Loucy (cell line): ENCODE data around the gene ITPK1.
A peak's percentile ranks its signal among the peaks of the same experiment; 100 is the strongest.

Experiments
- H2AFZ ChIP-seq: fragments of 200-600 bp; sonication (generic); 2 replicates; pipeline ENCODE4 v1.6.0; 2016; ENCODE audit warnings: antibody characterized with exemption, mild to moderate bottlenecking, low read length, moderate library complexity
- H3F3A ChIP-seq: fragments of 200-600 bp; 2 replicates; pipeline ENCODE4 v1.6.0; 2016; ENCODE audit warnings: antibody characterized with exemption, low read depth, mild to moderate bottlenecking
- H3K27me3 ChIP-seq: fragments of 200-600 bp; sonication (generic); 2 replicates; pipeline ENCODE4 v1.6.1; 2014; ENCODE audit warnings: low read length, mild to moderate bottlenecking; ENCODE audit not compliant: insufficient read depth, poor library complexity, severe bottlenecking
- H3K36me3 ChIP-seq: fragments of 200-600 bp; sonication (generic); 2 replicates; pipeline ENCODE4 v1.6.1; 2016; ENCODE audit warnings: low read length; ENCODE audit not compliant: insufficient read depth
- H3K4me1 ChIP-seq: fragments of 200-600 bp; sonication (generic); 2 replicates; pipeline ENCODE4 v1.5.1; 2014; ENCODE audit warnings: low read length, mild to moderate bottlenecking; ENCODE audit not compliant: insufficient read depth, poor library complexity, severe bottlenecking
- H3K4me2 ChIP-seq: fragments of 200-600 bp; sonication (generic); 2 replicates; pipeline ENCODE4 v1.6.0; 2014; ENCODE audit warnings: antibody characterized with exemption, low read length, low read depth, mild to moderate bottlenecking; ENCODE audit not compliant: poor library complexity, severe bottlenecking
- H3K4me3 ChIP-seq: fragments of 200-600 bp; sonication (generic); 2 replicates; pipeline ENCODE4 v1.5.1; 2014; ENCODE audit warnings: low read length, mild to moderate bottlenecking, mixed read lengths; ENCODE audit not compliant: poor library complexity, severe bottlenecking
- H3K79me2 ChIP-seq: fragments of 200-600 bp; sonication (generic); 2 replicates; pipeline ENCODE4 v1.6.1; 2014; ENCODE audit warnings: low read length; ENCODE audit not compliant: insufficient read depth
- H3K9ac ChIP-seq: fragments of 200-600 bp; sonication (generic); 2 replicates; pipeline ENCODE4 v1.6.0; 2014; ENCODE audit warnings: mild to moderate bottlenecking, low read depth, low read length, moderate library complexity; ENCODE audit not compliant: poor library complexity, severe bottlenecking
- H3K9me2 ChIP-seq: fragments of 200-600 bp; sonication (generic); replicated peaks from 2 replicates; pipeline ENCODE4 v1.6.1; 2016; ENCODE audit warnings: low read depth, low read length, mixed read lengths
- H3K9me3 ChIP-seq: fragments of 200-600 bp; sonication (generic); 2 replicates; pipeline ENCODE4 v1.6.1; 2014; ENCODE audit warnings: mild to moderate bottlenecking, antibody characterized with exemption, low read length, low read depth; ENCODE audit not compliant: insufficient read depth
- H4K20me1 ChIP-seq: fragments of 200-600 bp; sonication (generic); 2 replicates; pipeline ENCODE4 v1.6.0; 2014; ENCODE audit warnings: antibody characterized with exemption, low read length, mild to moderate bottlenecking; ENCODE audit not compliant: insufficient read depth, poor library complexity, severe bottlenecking
- CTCF ChIP-seq: fragments of 200-600 bp; sonication (generic); conservative IDR thresholded peaks from 2 replicates; pipeline ENCODE4 v1.5.1; 2014; ENCODE audit warnings: mild to moderate bottlenecking, antibody characterized with exemption, low read length
- EZH2phosphoT487 ChIP-seq: fragments of 200-600 bp; IDR thresholded peaks from 2 replicates; pipeline ENCODE4 v1.6.1; 2018; ENCODE audit warnings: antibody characterized with exemption, mild to moderate bottlenecking, moderate library complexity, borderline replicate concordance

ITPK1 gene

GRCh38 chr14:93045211-93045674, 70.5 kb downstream of the ITPK1 start:
- Histone ChIP-seq H3K27me3 (no peaks in the 10 kb centered on the region), H3K9me3 (no peaks in the 10 kb centered on the region), H3K36me3 (no peaks in the 10 kb centered on the region; the same call in 1 of the 2 replicates), H3K79me2 (peaks cover 41% of the 10 kb centered on the region; the same call in 1 of the 2 replicates), H3K9ac (no peak overlapping the region), H3K4me2 (no peak overlapping the region), H3K4me1 (peaks cover 59% of the 10 kb centered on the region), H3K9me2 (no peaks in the 10 kb centered on the region), H4K20me1 (no peaks in the 10 kb centered on the region), H3K4me3 (no peak overlapping the region), H3F3A (no peaks in the 10 kb centered on the region), H2AFZ (no peak overlapping the region)
- TF ChIP-seq EZH2phosphoT487: no peak
- TF ChIP-seq CTCF: no peak

GRCh38 chr14:93044556-93044955, 71.2 kb downstream of the ITPK1 start:
- Histone ChIP-seq H3K4me2 (no peak overlapping the region), H3K4me3 (no peak overlapping the region), H3K9me2 (no peaks in the 10 kb centered on the region), H3K79me2 (peaks cover 41% of the 10 kb centered on the region; the same call in 1 of the 2 replicates), H3F3A (no peaks in the 10 kb centered on the region), H3K9ac (no peak overlapping the region), H3K9me3 (no peaks in the 10 kb centered on the region), H3K27me3 (no peaks in the 10 kb centered on the region), H4K20me1 (no peaks in the 10 kb centered on the region), H3K36me3 (no peaks in the 10 kb centered on the region), H2AFZ (no peak overlapping the region), H3K4me1 (peaks cover 66% of the 10 kb centered on the region)
- no peak for TF ChIP-seq CTCF
- no peak for TF ChIP-seq EZH2phosphoT487

- Histone ChIP-seq H3K9me2 (no peaks in the 10 kb centered on the region), H3K4me3 (no peak overlapping the region), H3K79me2 (peaks cover 41% of the 10 kb centered on the region; the same call in 1 of the 2 replicates), H2AFZ (no peak overlapping the region), H3K36me3 (no peaks in the 10 kb centered on the region), H3F3A (no peaks in the 10 kb centered on the region), H3K9me3 (no peaks in the 10 kb centered on the region), H3K4me1 (peaks cover 68% of the 10 kb centered on the region), H3K9ac (peak overlapping the region; percentile 30), H4K20me1 (no peaks in the 10 kb centered on the region), H3K4me2 (no peak overlapping the region), H3K27me3 (no peaks in the 10 kb centered on the region)
- TF ChIP-seq CTCF: no peak
- no peak for TF ChIP-seq EZH2phosphoT487
Measured at GRCh38 chr14:93044121-93044520, 71.6 kb downstream of the ITPK1 start.
